B cell (primary cell): Measurements from ENCODE around the gene EVI5L.

Source experiments
- CTCF ChIP-seq: fragments of 200-600 bp; IDR thresholded peaks from one replicate; pipeline ENCODE4 v1.8.0; 2022; ENCODE audit warnings: antibody characterized with exemption, mild to moderate bottlenecking
- EZH2 ChIP-seq: IDR thresholded peaks from 2 replicates; pipeline ENCODE4 v1.6.1; 2012; ENCODE audit warnings: borderline replicate concordance, low read depth, mild to moderate bottlenecking, moderate library complexity, low read length; ENCODE audit not compliant: insufficient read depth, poor library complexity, severe bottlenecking

GRCh38 chr19:7904074-7905020, 74.3 kb downstream of the EVI5L start:
- TF ChIP-seq CTCF (no peak), EZH2 (no peak)
